Measurements from ENCODE around the gene GCK.

The GCK gene

GRCh38 chr7:44116087-44116788 is 73.0 kb downstream of the GCK start:
- DNase-seq (ENCODE audit: low spot score) = no peak
- Histone ChIP-seq H3K4me2 (ENCODE audit: insufficient read depth, low read length, poor library complexity, severe bottlenecking) (no peak overlapping the region), H3K4ac (ENCODE audit: low read length) (no peak overlapping the region), H3K9ac (ENCODE audit: low read depth, low read length, poor library complexity) (no peak overlapping the region), H2AFZ (ENCODE audit: low read length) (no peak overlapping the region), H4K8ac (ENCODE audit: low read depth, low read length) (no peak overlapping the region), H3K18ac (ENCODE audit: low read length) (no peak overlapping the region), H4K91ac (ENCODE audit: low read depth, low read length, poor library complexity) (no peak overlapping the region), H2AK5ac (ENCODE audit: low read depth, low read length) (no peak overlapping the region), H3K79me1 (ENCODE audit: low read depth, low read length) (peaks cover 8% of the 10 kb centered on the region), H2BK12ac (ENCODE audit: low read length) (no peak overlapping the region), H2BK120ac (ENCODE audit: low read depth, low read length) (no peak overlapping the region), H3K9me3 (replicated peaks in 1 of 2; ENCODE audit: control insufficient read depth in 2 of 2, insufficient read depth in 1 of 2, low read depth in 1 of 2, low read length in 2 of 2) (peaks cover 0 to 2% of the 10 kb centered on the region in 2 donors), H3K14ac (ENCODE audit: low read length) (no peak overlapping the region), H3K36me3 (replicated peaks in 1 of 2; ENCODE audit: control insufficient read depth in 2 of 2, insufficient read depth in 2 of 2, low read length in 2 of 2) (peaks cover 67 to 85% of the 10 kb centered on the region in 2 donors), H3K27me3 (ENCODE audit: control insufficient read depth in 3 of 3, insufficient read depth in 3 of 3, low read depth in 1 of 3, low read length in 3 of 3) (no peaks in the 10 kb centered on the region), H3K23ac (ENCODE audit: low read depth, low read length, poor library complexity) (no peak overlapping the region), H2BK15ac (ENCODE audit: low read length) (no peak overlapping the region), H3K4me1 (ENCODE audit: control insufficient read depth in 2 of 2, insufficient read depth in 1 of 2, low read depth in 1 of 2, low read length in 2 of 2) (no peaks in the 10 kb centered on the region), H3K27ac (replicated peaks; ENCODE audit: low read length) (no peak overlapping the region), H3K4me3 (ENCODE audit: low read length in 2 of 2) (no peak overlapping the region), H2BK5ac (ENCODE audit: low read length) (no peak overlapping the region)
- no CpG with 5 or more reads among the region's 17 CpGs for whole genome bisulfite sequencing, 2 donors (ENCODE audit: extremely low coverage in 2 of 2, insufficient read length in 2 of 2, insufficient replicate concordance in 1 of 2)

GRCh38 chr7:44114586-44115310 is 74.5 kb downstream of the GCK start:
- peaks cover 68 to 73% of the 10 kb centered on the region in 2 donors for H3K36me3 ChIP-seq (replicated peaks in 1 of 2; ENCODE audit: control insufficient read depth in 2 of 2, insufficient read depth in 2 of 2, low read length in 2 of 2)

GRCh38 chr7:44113764-44114354 is 75.4 kb downstream of the GCK start:
- no CpG with 5 or more reads among the region's 24 CpGs for WGBS, 2 donors (ENCODE audit: extremely low coverage in 2 of 2, insufficient read length in 2 of 2, insufficient replicate concordance in 1 of 2)
- Histone ChIP-seq H3K4ac (ENCODE audit: low read length) (no peak overlapping the region), H2AFZ (ENCODE audit: low read length) (no peak overlapping the region), H3K79me1 (ENCODE audit: low read depth, low read length) (peaks cover 5% of the 10 kb centered on the region), H3K14ac (ENCODE audit: low read length) (no peak overlapping the region), H3K4me3 (ENCODE audit: low read length in 2 of 2) (peak overlapping the region in 1 of 2 donors; percentile 6), H3K18ac (ENCODE audit: low read length) (no peak overlapping the region), H4K91ac (ENCODE audit: low read depth, low read length, poor library complexity) (no peak overlapping the region), H2BK120ac (ENCODE audit: low read depth, low read length) (no peak overlapping the region), H2BK15ac (ENCODE audit: low read length) (no peak overlapping the region), H3K23ac (ENCODE audit: low read depth, low read length, poor library complexity) (peak overlapping the region; percentile 65), H4K8ac (ENCODE audit: low read depth, low read length) (no peak overlapping the region), H3K9me3 (replicated peaks in 1 of 2; ENCODE audit: control insufficient read depth in 2 of 2, insufficient read depth in 1 of 2, low read depth in 1 of 2, low read length in 2 of 2) (peaks cover 0 to 2% of the 10 kb centered on the region in 2 donors), H2AK5ac (ENCODE audit: low read depth, low read length) (no peak overlapping the region), H3K27ac (replicated peaks; ENCODE audit: low read length) (no peak overlapping the region), H3K36me3 (replicated peaks in 1 of 2; ENCODE audit: control insufficient read depth in 2 of 2, insufficient read depth in 2 of 2, low read length in 2 of 2) (peaks cover 67 to 68% of the 10 kb centered on the region in 2 donors), H3K4me1 (ENCODE audit: control insufficient read depth in 2 of 2, insufficient read depth in 1 of 2, low read depth in 1 of 2, low read length in 2 of 2) (no peaks in the 10 kb centered on the region), H3K27me3 (ENCODE audit: control insufficient read depth in 3 of 3, insufficient read depth in 3 of 3, low read depth in 1 of 3, low read length in 3 of 3) (no peaks in the 10 kb centered on the region), H2BK12ac (ENCODE audit: low read length) (peak overlapping the region; percentile 58), H3K4me2 (ENCODE audit: insufficient read depth, low read length, poor library complexity, severe bottlenecking) (no peak overlapping the region), H3K9ac (ENCODE audit: low read depth, low read length, poor library complexity) (no peak overlapping the region), H2BK5ac (ENCODE audit: low read length) (no peak overlapping the region)
- no peak for DNase-seq (ENCODE audit: low spot score)

More at GRCh38 chr7:44114586-44115310, 74.5 kb downstream of the GCK start:
- H3K79me1 ChIP-seq (ENCODE audit: low read depth, low read length) = peaks cover 5% of the 10 kb centered on the region
- no peak overlapping the region for H2BK120ac ChIP-seq (ENCODE audit: low read depth, low read length)
- no peak overlapping the region for H4K8ac ChIP-seq (ENCODE audit: low read depth, low read length)
- no peaks in the 10 kb centered on the region for H3K4me1 ChIP-seq (ENCODE audit: control insufficient read depth in 2 of 2, insufficient read depth in 1 of 2, low read depth in 1 of 2, low read length in 2 of 2)
- no peak overlapping the region for H3K18ac ChIP-seq (ENCODE audit: low read length)
- H3K14ac ChIP-seq (ENCODE audit: low read length) = no peak overlapping the region
- H3K27ac ChIP-seq (replicated peaks; ENCODE audit: low read length) = no peak overlapping the region
- H2AFZ ChIP-seq (ENCODE audit: low read length) = no peak overlapping the region
- H2BK12ac ChIP-seq (ENCODE audit: low read length) = no peak overlapping the region
- no peak overlapping the region for H4K91ac ChIP-seq (ENCODE audit: low read depth, low read length, poor library complexity)
- no peak overlapping the region for H3K4ac ChIP-seq (ENCODE audit: low read length)
- WGBS, 2 donors (ENCODE audit: extremely low coverage in 2 of 2, insufficient read length in 2 of 2, insufficient replicate concordance in 1 of 2) = no CpG with 5 or more reads among the region's 12 CpGs
- H2BK5ac ChIP-seq (ENCODE audit: low read length) = no peak overlapping the region
- peaks cover 0 to 2% of the 10 kb centered on the region in 2 donors for H3K9me3 ChIP-seq (replicated peaks in 1 of 2; ENCODE audit: control insufficient read depth in 2 of 2, insufficient read depth in 1 of 2, low read depth in 1 of 2, low read length in 2 of 2)
- no peak for DNase-seq (ENCODE audit: low spot score)
- no peaks in the 10 kb centered on the region for H3K27me3 ChIP-seq (ENCODE audit: control insufficient read depth in 3 of 3, insufficient read depth in 3 of 3, low read depth in 1 of 3, low read length in 3 of 3)
- no peak overlapping the region for H2BK15ac ChIP-seq (ENCODE audit: low read length)
- H3K4me2 ChIP-seq (ENCODE audit: insufficient read depth, low read length, poor library complexity, severe bottlenecking) = no peak overlapping the region
- H3K4me3 ChIP-seq (ENCODE audit: low read length in 2 of 2) = no peak overlapping the region
- peak overlapping the region; percentile 5 for H3K23ac ChIP-seq (ENCODE audit: low read depth, low read length, poor library complexity)
- no peak overlapping the region for H3K9ac ChIP-seq (ENCODE audit: low read depth, low read length, poor library complexity)
- H2AK5ac ChIP-seq (ENCODE audit: low read depth, low read length) = no peak overlapping the region

All from neuronal stem cell (in vitro differentiated cells).